Stimulated activated effector memory CD8-positive, alpha-beta T cell treated with anti-CD3 and anti-CD28 coated beads, Interleukin-12 subunit alpha, Interleukin-12 subunit beta, amount 100 ng/mL, for 72 hours (primary cell): ENCODE measurements around the gene CTNNA2.

Experiments
- ATAC-seq: fragments of 150-1000 bp; cut with Tn5 transposase; 2 replicates; pipeline ENCODE4 v1.10.0; 2021
- DNase-seq, 2 donors: peaks; one replicate each; pipeline ENCODE4 v3.0.0; 2021 to 2022; ENCODE audit warnings: low spot score in 2 of 2
- H3K27ac Mint-ChIP-seq: one replicate; pipeline ENCODE4 v1.8.0; 2022; ENCODE audit warnings: mild to moderate bottlenecking, mixed read lengths
- H3K36me3 Mint-ChIP-seq: one replicate; pipeline ENCODE4 v1.8.0; 2022; ENCODE audit warnings: mild to moderate bottlenecking, mixed read lengths
- H3K4me1 Mint-ChIP-seq: one replicate; pipeline ENCODE4 v1.8.0; 2022; ENCODE audit warnings: mixed read lengths
- H3K4me3 Mint-ChIP-seq: one replicate; pipeline ENCODE4 v1.8.0; 2022; ENCODE audit warnings: mild to moderate bottlenecking, mixed read lengths
- H3K9me3 Mint-ChIP-seq: one replicate; pipeline ENCODE4 v1.8.0; 2022; ENCODE audit warnings: mixed read lengths

Gene CTNNA2

GRCh38 chr2:79964966-79965365 is 452.1 kb downstream of the CTNNA2 start:
- H3K4me1 Mint-ChIP-seq = no peaks in the 10 kb centered on the region
- DNase-seq (no peak), ATAC-seq (no peak)
- peaks cover 16% of the 10 kb centered on the region for H3K9me3 Mint-ChIP-seq
- no peaks in the 10 kb centered on the region for H3K36me3 Mint-ChIP-seq
- H3K27ac Mint-ChIP-seq = no peak overlapping the region
- no peak overlapping the region for H3K4me3 Mint-ChIP-seq

GRCh38 chr2:79966369-79966768 is 453.5 kb downstream of the CTNNA2 start:
- no peak for ATAC-seq
- Mint-ChIP-seq H3K36me3 (no peaks in the 10 kb centered on the region), H3K4me1 (no peaks in the 10 kb centered on the region), H3K9me3 (peaks cover 13% of the 10 kb centered on the region), H3K27ac (no peak overlapping the region), H3K4me3 (no peak overlapping the region)
- DNase-seq = no peak

- no peaks in the 10 kb centered on the region for H3K4me1 Mint-ChIP-seq
Observed at GRCh38 chr2:79966882-79967281, 454.0 kb downstream of the CTNNA2 start.

GRCh38 chr2:79971807-79972206 is 459.0 kb downstream of the CTNNA2 start:
- H3K4me3 Mint-ChIP-seq = no peak overlapping the region
- ATAC-seq (no peak), DNase-seq (no peak)
- peaks cover 7% of the 10 kb centered on the region for H3K9me3 Mint-ChIP-seq
- H3K36me3 Mint-ChIP-seq = no peaks in the 10 kb centered on the region
- no peaks in the 10 kb centered on the region for H3K4me1 Mint-ChIP-seq
- no peak overlapping the region for H3K27ac Mint-ChIP-seq

More at GRCh38 chr2:79966882-79967281, 454.0 kb downstream of the CTNNA2 start:
- Mint-ChIP-seq H3K4me3 (no peak overlapping the region), H3K36me3 (no peaks in the 10 kb centered on the region), H3K27ac (no peak overlapping the region), H3K9me3 (peaks cover 13% of the 10 kb centered on the region)
- DNase-seq (no peak), ATAC-seq (no peak)

- no peak overlapping the region for H3K4me3 Mint-ChIP-seq
- DNase-seq = no peak
- H3K4me1 Mint-ChIP-seq = no peaks in the 10 kb centered on the region
- H3K27ac Mint-ChIP-seq = no peak overlapping the region
- H3K36me3 Mint-ChIP-seq = no peaks in the 10 kb centered on the region
- peaks cover 3% of the 10 kb centered on the region for H3K9me3 Mint-ChIP-seq
- no peak for ATAC-seq
Observed at GRCh38 chr2:79972661-79973060, 459.8 kb downstream of the CTNNA2 start.

- ATAC-seq (no peak), DNase-seq (no peak)
- H3K27ac Mint-ChIP-seq = no peak overlapping the region
- H3K36me3 Mint-ChIP-seq = no peaks in the 10 kb centered on the region
- no peak overlapping the region for H3K4me3 Mint-ChIP-seq
- H3K4me1 Mint-ChIP-seq = no peaks in the 10 kb centered on the region
- peaks cover 2% of the 10 kb centered on the region for H3K9me3 Mint-ChIP-seq
Observed at GRCh38 chr2:79975791-79976565, 463.1 kb downstream of the CTNNA2 start.

- no peak for DNase-seq
- Mint-ChIP-seq H3K36me3 (no peaks in the 10 kb centered on the region), H3K9me3 (peaks cover 2% of the 10 kb centered on the region), H3K4me1 (no peaks in the 10 kb centered on the region), H3K27ac (no peak overlapping the region), H3K4me3 (no peak overlapping the region)
- ATAC-seq = no peak
Observed at GRCh38 chr2:79977792-79978191, 464.9 kb downstream of the CTNNA2 start.

GRCh38 chr2:79980116-79980515 is 467.3 kb downstream of the CTNNA2 start:
- H3K36me3 Mint-ChIP-seq = no peaks in the 10 kb centered on the region
- H3K4me3 Mint-ChIP-seq = no peak overlapping the region
- peaks cover 5% of the 10 kb centered on the region for H3K9me3 Mint-ChIP-seq
- no peak for ATAC-seq
- no peak overlapping the region for H3K27ac Mint-ChIP-seq
- H3K4me1 Mint-ChIP-seq = no peaks in the 10 kb centered on the region
- no peak for DNase-seq

- Mint-ChIP-seq H3K36me3 (no peaks in the 10 kb centered on the region), H3K4me1 (no peaks in the 10 kb centered on the region), H3K27ac (no peak overlapping the region), H3K9me3 (peaks cover 6% of the 10 kb centered on the region), H3K4me3 (no peak overlapping the region)
- no peak for DNase-seq
- no peak for ATAC-seq
Observed at GRCh38 chr2:79980816-79981215, 468.0 kb downstream of the CTNNA2 start.

- no peak overlapping the region for H3K4me3 Mint-ChIP-seq
- H3K4me1 Mint-ChIP-seq = no peaks in the 10 kb centered on the region
- peaks cover 6% of the 10 kb centered on the region for H3K9me3 Mint-ChIP-seq
- H3K36me3 Mint-ChIP-seq = no peaks in the 10 kb centered on the region
- no peak for ATAC-seq
- no peak overlapping the region for H3K27ac Mint-ChIP-seq
- no peak for DNase-seq
Observed at GRCh38 chr2:79981316-79981715, 468.5 kb downstream of the CTNNA2 start.

- DNase-seq (no peak), ATAC-seq (no peak)
- no peaks in the 10 kb centered on the region for H3K4me1 Mint-ChIP-seq
- no peaks in the 10 kb centered on the region for H3K36me3 Mint-ChIP-seq
- H3K27ac Mint-ChIP-seq = no peak overlapping the region
- peaks cover 6% of the 10 kb centered on the region for H3K9me3 Mint-ChIP-seq
- H3K4me3 Mint-ChIP-seq = no peak overlapping the region
Observed at GRCh38 chr2:79982445-79982844, 469.6 kb downstream of the CTNNA2 start.

GRCh38 chr2:79984476-79984875 is 471.6 kb downstream of the CTNNA2 start:
- Mint-ChIP-seq H3K4me3 (no peak overlapping the region), H3K4me1 (no peaks in the 10 kb centered on the region), H3K27ac (no peak overlapping the region), H3K36me3 (no peaks in the 10 kb centered on the region), H3K9me3 (peaks cover 6% of the 10 kb centered on the region)
- DNase-seq = no peak
- no peak for ATAC-seq

- no peak overlapping the region for H3K4me3 Mint-ChIP-seq
- H3K27ac Mint-ChIP-seq = no peak overlapping the region
- DNase-seq (no peak), ATAC-seq (no peak)
- peaks cover 6% of the 10 kb centered on the region for H3K9me3 Mint-ChIP-seq
- no peaks in the 10 kb centered on the region for H3K36me3 Mint-ChIP-seq
- no peaks in the 10 kb centered on the region for H3K4me1 Mint-ChIP-seq
Observed at GRCh38 chr2:79985145-79985544, 472.3 kb downstream of the CTNNA2 start.

- H3K4me3 Mint-ChIP-seq = no peak overlapping the region
- DNase-seq (no peak), ATAC-seq (no peak)
- peaks cover 6% of the 10 kb centered on the region for H3K9me3 Mint-ChIP-seq
- H3K4me1 Mint-ChIP-seq = no peaks in the 10 kb centered on the region
- no peaks in the 10 kb centered on the region for H3K36me3 Mint-ChIP-seq
- no peak overlapping the region for H3K27ac Mint-ChIP-seq
Observed at GRCh38 chr2:79985571-79985970, 472.7 kb downstream of the CTNNA2 start.

- ATAC-seq = no peak
- Mint-ChIP-seq H3K27ac (no peak overlapping the region), H3K36me3 (no peaks in the 10 kb centered on the region), H3K4me3 (no peak overlapping the region), H3K4me1 (no peaks in the 10 kb centered on the region), H3K9me3 (peaks cover 14% of the 10 kb centered on the region)
- no peak for DNase-seq
Observed at GRCh38 chr2:79993144-79993543, 480.3 kb downstream of the CTNNA2 start.

GRCh38 chr2:79994161-79994560 is 481.3 kb downstream of the CTNNA2 start:
- ATAC-seq (no peak), DNase-seq (no peak)
- peaks cover 14% of the 10 kb centered on the region for H3K9me3 Mint-ChIP-seq
- no peaks in the 10 kb centered on the region for H3K36me3 Mint-ChIP-seq
- H3K4me3 Mint-ChIP-seq = no peak overlapping the region
- H3K27ac Mint-ChIP-seq = no peak overlapping the region
- H3K4me1 Mint-ChIP-seq = no peaks in the 10 kb centered on the region
